Stimulated activated CD4-positive, alpha-beta T cell treated with anti-CD3 and anti-CD28 coated beads, Interleukin-4, amount 100 ng/mL, for 1 hour (primary cell): ENCODE results near the gene CAMKMT.

ENCODE experiments used
- DNase-seq: peaks from one replicate; pipeline ENCODE4 v3.0.0-alpha.2; 2020

CAMKMT gene

DNA sequence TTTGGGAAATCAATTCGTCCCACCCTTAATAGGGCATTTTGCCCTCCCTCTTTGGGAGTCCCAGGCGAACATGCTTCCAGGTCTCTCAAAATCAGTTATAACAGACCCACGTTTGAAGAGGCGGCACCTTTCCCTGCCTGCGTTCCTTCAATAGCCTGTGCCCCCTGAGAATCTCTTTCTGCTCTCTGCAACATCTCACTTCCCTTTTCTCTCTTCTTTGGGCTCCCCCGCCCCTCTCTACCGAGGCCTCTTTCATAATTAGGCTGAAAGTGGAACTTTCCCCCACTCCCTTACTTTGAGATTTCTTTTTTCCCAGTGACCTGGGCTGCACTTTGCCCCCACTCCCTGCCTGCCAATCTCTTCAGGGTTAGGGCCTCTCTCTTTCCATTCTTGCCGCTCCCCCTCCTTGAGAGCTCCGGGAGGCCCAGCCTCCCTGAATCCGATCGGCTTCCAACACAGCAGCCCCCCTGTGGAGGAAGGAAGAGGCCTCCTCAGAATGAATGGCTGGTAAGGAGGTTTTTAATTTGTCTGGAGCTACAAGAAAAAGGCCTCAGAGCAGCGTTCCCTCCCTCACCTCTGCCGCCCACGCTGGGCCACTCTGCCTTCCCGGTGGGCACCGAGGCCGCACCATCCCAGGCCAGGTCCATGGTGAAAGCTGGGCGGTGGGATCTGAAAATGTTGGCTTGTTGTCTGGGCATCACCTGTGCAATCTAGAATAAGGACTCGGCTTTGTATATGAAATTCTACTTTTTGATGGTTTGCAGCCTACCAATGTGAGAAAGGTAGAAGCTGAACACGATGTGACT lies 417.1 kb downstream of the CAMKMT start:
- DNase-seq, result no peak

DNA sequence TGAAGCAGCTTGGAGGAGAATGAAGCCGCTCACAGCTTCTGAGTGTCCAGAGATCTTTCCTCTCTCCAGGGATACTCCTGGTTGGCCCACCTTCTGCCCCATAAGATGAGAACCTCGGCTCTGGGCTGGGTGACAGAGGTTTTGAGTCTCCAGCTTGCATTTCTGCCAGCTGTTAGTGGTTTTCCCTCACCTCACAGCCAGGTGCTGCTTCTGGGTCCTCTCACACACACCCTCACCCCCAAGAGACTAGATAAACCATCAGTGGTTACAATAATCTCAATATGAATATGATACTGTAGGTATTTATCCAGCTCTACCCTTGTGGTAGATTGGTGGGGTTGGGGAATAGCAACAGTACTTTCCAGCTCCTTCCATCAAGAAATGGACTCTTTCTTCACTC lies 418.0 kb downstream of the CAMKMT start:
- no peak for DNase-seq

DNA sequence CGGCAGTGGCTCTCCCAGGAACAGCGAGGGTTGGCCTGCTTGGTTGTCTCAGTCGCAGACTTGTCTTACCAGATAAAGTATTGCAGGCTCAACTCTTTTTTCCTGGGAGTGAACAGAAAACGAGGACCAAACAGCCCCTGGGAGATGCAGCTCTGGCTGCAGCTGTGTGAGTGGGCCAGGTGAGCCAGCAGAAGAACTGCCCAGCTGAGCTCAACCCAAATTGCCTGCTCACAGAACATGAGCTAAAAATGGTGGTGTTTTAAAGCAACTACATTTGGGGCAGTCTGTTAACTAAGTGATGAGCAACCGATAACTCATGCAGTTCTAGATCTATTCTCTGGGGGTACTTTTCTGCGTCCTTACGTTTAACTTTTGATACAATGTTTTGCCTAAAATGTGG lies 418.7 kb downstream of the CAMKMT start:
- DNase-seq, result no peak

DNA sequence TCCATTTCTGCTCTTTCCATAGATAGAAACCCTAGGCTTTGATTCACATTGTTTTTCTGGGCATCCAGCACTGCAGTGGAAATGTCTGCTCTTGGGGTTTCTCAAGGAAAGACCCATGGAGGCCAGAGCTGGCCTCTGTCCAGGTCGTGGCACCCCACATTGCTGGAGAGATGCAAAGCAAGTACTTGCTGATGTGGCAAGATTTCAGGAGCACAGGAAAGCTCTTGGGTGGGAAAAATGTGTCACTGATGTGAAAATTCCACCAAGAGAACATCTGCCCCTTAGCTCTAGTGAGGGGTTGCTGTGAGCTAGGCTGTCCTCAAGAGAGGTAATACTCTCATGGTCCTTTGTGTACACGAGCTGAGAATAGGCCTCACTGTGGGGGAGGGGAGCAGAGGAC lies 423.7 kb downstream of the CAMKMT start:
- DNase-seq, result no peak

DNA sequence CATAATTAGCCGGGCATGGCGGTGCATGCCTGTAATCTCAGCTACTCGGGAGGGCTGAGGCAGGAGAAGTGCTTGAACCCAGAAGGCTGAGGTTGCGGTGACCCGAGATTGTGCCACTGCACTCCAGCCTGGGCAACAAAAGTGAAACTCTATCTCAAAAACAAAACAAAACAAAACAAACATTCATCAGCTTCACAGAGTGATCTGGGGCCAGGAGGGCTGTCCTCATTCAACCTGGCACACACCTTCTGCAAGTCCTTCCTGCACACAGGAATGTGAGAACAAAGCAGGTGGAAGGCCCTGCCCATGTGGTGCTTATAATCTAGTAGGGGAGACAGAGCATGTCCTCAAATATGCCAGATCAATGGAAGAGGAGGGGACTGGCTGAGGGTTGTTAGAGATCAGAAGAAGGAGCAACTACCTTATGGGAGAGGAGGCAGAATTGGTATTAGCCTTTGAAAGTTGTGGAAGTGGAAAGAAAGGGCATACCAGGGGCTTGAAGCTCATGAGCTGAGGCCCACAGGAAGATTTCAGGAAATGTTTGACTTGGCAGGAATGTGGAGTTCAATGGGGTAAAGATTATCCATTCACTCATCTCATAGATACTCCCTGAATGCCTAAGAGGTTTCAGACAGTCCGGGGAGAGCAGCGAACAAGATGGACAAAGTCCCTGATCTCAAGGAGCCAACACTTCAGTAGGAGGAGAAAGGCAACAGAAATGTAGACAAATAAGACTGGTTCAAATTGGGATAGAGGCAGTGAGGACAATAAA lies 424.5 kb downstream of the CAMKMT start:
- DNase-seq, result no peak

DNA sequence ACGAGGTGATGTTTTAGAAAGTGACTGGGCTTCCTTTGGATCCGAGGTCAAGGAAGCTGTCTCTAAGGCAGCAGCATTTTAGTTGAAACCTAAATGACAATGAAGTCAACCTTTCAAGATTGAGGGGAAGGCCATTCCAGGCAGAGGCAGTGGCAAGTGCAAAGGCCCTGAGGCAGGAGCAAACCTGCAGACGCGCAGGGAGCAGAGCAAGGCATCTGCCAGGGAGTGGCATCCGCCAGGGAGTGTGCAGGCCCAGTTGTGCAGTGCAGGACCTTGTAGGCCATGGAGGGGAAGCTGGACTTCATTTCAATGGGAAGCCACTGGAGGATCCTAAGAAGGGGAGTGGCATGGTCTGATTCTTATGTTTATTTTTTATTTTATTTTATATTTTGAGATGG lies 425.1 kb downstream of the CAMKMT start:
- DNase-seq, result no peak

DNA sequence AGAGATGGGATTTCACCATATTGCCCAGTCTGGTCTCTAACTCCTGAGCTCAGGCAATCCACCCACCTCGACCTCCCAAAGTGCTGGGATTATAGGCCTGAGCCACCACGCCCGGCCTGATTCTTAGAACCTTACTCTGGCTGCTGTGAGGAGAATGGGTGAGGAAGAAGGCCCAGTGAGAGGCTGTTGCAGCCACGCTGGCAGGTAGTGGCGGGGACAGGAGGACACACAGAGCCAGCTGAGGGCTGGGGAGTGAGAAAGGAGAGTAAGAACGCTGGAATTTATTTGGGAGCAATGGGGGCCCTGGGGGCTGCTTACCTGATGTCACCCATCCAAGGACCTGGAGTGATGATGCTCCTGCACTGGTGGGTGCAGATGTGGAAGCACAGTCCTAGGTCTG lies 425.9 kb downstream of the CAMKMT start:
- no peak for DNase-seq

DNA sequence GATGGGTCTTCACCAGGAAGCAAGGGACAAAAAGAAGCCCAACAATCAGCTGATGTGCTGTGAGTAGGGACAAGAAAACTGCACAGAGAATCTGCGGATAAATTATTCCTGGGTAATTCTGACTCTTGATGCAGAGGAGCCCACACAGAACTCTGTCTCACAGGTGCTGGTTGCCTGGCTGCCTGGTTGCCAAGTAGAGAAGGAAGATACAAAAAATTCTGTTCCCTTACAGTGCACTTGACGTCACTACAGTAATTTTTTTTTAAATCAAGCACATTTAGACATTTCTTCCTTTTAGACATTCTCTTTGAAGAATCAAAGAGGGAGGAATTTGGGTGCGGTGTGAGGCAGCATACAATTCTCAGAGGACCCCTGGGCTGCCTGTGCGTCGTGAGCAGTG lies 427.7 kb downstream of the CAMKMT start:
- no peak for DNase-seq

DNA sequence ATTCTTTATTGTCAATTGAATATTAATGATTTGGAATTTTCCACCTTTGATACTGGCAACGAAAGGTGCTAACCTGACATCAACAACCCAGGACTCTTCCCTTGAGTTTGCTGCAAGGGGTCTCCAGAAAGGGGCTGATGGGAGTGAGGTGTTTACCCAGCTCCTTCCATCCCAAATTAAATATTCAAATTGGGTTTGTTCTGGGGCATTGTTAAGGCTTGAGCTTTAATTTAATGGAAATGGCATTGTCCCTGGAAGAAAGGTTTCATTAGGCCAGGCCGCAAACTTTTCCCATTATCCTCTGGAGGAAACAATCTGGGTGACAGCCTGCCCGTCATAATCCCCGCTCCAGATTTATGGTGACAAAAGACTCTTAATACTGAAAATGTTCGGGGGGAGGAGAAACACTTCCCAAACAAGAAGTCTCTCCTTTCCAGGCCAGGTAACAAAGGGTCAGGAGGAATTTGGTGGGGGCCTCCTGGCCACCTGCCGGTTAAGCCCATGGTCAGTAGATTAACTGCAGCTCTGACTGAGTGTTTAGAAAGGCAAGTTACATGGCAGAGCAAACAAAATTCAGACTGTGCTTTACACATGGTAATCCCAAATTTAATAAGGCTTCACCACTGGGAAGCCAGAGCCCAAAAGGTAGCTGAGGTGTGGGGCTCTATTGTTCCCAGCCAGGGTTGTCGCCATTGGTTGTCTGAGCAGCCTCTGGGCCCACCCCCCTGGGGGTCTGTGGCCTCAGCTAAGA lies 428.4 kb downstream of the CAMKMT start:
- no peak for DNase-seq

DNA sequence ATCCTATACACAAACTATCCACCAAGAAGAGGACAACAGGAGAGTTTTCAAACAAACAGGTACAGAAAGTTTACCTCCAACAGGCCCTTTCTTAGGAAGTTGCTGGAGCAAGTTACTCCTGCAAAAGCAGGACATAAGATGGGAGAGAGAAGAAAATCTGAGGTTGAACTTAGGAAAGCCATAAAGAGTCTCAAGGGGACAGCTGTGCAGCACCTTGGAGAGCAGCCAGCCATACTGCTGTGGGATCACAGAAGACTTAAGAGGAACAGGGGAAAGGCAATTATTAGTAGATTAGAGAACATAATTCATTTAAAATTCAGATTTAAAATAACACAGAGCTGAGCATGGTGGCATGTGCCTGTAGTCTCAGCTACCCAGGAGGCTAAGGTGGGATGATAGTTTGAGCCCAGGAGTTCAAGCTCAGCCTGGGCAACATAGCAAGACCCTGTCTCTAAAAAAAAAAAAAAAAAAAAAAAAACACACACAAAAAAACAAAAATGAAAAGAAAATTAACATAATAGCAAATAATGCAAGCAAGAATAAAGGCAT lies 431.6 kb downstream of the CAMKMT start:
- no peak for DNase-seq

DNA sequence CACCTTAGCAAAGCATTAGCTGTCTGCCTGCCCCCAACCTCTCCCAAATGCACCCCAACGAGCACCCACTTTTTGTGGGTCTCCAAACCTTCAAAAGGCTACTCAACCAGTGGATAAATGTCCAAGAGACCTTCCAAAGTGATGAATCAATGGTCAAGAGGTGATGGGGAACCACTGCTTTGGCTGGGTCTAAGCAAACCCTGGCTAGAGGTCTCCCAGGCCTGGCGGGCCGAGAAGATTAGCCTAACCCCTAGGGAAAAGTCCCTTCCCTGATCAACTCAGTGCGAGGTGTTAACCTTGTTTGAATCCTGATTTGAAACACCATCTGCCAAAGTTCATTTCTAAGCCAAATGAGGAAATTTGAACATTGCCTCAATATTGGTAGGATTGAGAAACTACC lies 435.0 kb downstream of the CAMKMT start:
- DNase-seq, result no peak

DNA sequence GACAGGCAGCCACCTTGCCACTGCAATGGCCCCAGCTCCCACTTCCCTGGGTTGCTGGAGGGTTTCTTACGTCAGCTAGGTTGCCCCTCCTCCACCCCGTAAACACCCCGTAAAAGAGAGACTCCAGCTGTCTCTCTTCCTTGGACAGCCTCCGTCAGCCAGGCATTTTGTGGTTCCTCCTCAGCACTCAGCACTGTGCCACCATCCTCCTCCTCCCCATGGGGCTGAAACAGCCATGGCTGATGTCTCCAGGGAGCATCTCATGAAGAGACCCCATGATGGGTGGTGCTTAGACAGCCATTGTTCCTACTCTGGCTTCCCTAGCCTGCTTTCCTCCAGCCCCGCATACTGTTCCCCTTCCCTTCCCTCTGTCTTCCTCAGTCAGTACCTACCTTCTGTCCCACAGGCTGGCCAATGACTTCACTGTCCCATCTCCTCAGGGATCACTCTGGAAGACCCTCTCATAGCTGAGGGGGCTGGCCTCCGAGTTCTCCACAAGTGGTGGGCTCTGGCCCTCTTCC lies 436.5 kb downstream of the CAMKMT start:
- no peak for DNase-seq

DNA sequence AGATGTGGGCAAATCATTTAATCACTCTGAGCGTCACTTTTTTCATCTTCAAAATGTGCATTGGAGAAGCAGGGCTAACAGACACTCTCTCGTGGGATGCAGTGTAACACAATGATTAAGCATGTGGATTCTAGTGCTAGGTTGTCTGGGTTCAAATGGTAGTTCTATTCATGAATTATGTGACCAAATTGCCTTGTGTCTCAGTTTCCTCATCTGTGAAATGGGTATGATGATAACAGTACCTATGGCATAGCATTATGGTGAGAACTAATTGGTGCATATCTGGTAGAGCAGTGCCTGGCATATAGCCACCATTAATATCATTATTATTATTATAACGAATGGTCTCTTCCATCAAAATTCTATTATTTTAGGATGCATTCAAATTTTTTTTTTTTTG lies 437.4 kb downstream of the CAMKMT start:
- no peak for DNase-seq

DNA sequence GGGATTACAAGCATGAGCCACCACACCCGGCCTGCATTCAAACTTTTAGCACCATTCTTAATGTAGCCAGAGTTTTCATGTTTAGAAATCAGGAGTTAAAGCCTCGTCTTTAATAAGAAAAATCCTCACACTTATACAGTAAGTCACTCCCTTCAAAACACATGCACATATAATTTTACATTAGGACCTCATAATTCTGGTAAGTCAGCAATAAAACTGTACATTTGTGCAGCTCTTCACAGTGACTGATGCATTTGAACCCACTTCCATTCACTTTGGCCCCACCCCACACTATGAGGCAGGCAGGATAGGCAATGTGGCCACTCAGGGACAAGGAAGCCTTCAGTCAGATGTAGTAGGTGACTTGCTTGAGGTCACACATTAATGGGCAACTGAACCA lies 438.0 kb downstream of the CAMKMT start:
- no peak for DNase-seq

DNA sequence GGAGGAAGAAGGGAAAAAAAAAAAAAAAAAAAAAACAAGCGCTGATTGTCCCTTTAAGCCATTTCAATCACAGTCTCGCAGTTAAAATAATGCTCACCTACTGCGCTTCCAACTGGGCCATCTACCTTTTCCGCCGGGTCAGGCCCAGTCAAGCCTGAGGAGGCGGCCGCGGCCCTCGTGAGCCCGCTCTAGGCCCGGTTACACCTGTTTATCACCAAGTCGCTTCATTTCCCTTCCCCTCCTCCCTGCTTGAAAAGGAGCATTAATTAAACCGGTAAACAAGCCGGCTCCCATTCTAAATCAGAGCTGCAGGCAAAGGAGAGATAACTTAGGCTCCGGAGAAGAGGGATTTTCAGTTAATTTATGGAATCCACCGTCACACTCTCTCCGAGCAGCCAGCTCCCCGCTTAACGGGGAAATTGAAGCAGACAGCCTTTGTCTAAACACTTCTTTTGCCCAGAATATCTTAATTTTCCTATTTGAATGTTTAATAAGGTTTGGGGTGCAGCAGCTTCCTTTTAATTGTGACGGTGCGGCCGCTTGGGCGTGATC lies 439.6 kb downstream of the CAMKMT start:
- no peak for DNase-seq

DNA sequence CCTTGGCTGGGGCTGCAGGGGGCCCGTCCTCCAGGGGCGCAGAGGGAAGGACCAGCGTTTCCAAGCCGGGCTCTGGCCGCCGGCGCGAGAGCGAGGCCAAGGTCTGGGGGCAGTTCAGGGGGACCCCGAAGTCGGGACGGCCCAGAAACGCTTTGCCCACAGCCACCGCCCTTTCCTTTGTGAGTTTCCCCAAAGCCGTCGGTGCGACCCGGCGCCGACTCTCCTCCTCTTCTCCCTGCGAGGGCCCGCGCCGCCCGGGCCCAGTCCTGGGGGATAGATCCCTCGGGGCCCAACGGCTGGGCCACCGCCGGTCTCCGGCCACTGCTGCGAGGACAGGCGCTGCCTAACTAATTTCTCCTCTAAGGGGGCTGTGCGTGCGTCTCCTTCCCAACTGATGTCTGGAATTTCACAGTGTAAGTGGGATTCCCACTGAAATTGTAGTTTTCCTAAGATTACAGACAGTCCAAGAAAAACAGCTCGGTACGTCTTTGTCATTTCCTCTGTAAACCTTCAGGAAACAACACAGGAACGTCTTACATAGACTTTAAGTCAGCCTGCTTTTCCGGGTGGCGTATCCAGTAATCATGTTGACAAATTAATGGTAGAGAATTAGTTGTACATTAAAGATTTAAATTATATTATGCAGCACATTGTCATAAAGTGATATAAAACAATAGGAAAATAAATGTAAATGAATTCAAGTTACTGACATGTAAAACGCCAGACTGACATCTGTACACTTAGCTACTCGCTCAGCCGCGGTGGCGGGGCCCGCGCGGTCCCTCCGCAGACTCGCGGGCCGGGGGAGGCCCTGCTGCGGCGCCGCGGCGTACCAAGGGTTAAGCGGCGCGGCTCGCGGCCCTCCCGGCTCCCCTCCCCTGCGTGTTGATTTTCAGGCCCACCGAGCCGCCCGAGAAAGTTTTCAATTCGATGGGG lies 440.4 kb downstream of the CAMKMT start:
- no peak for DNase-seq

DNA sequence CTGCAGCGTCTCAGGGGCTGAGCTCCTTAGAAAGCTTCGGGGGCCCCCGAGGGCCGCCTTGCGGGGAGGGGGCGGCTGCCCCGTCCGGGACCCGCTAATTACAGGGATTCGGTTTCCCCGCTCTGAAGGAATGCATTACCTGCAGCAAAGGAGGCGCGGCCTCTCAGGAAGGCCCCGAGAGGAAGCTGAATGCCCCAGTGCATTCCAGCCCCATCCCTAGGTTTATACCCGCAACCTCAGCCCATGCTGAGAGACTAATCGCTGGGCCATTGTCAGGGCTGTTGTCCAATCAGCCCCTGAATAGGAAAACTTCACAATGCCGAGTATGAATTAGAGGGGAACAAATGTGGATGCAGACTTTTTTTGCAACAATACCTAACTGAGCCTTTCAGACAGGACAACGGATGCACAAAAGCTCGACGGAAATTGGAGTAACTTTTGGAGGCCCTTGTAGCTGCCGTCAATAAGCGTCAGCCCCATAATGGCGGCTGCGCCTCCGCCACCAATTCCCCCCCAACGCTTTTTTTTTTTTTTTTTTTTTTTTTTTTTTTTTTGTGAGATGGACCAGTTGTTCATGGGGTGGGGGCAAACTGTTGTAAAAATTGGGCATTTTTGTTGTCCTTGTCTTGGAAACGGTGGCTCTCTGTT lies 441.2 kb downstream of the CAMKMT start:
- DNase-seq, result no peak

DNA sequence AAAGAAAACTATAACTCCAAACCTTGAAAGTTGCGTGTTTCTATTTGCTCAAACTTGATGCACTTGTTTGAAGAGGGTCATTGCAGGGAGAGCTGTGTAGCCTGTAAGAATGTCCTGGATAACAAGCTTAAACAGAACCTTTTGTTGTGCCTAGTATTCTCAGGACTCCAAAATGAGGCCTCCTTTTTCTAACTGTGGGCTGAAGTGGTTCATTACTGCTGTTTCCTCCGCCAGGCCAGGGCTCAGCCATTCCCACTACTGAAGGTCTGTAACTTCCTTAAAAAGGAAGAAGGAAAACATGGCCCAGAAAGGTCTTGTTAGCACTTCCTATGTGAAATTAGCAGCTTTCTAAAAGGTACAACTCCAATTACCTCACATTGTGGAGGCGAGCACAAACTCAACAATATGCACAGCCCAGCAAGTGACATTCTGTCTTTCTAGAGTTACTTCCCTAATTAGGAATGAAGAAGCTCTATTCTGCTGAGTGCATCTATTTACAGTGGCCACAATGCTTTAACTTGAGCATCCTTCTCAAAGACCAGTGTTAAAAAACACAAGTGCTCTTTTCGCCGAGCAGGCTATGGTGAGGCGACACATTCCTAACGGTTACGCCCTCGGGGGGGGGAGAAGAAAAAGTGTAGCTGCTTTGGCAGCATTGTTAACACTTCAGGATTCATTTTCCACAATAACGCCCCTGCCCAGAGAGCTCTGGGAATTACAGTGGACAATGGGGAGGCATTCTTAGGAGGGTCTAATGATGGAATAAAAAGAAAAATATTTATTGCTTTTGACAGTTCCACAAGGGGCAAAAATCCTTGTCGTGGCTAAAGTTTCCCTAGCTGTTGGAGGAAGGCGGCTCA lies 442.9 kb downstream of the CAMKMT start:
- DNase-seq, result no peak

DNA sequence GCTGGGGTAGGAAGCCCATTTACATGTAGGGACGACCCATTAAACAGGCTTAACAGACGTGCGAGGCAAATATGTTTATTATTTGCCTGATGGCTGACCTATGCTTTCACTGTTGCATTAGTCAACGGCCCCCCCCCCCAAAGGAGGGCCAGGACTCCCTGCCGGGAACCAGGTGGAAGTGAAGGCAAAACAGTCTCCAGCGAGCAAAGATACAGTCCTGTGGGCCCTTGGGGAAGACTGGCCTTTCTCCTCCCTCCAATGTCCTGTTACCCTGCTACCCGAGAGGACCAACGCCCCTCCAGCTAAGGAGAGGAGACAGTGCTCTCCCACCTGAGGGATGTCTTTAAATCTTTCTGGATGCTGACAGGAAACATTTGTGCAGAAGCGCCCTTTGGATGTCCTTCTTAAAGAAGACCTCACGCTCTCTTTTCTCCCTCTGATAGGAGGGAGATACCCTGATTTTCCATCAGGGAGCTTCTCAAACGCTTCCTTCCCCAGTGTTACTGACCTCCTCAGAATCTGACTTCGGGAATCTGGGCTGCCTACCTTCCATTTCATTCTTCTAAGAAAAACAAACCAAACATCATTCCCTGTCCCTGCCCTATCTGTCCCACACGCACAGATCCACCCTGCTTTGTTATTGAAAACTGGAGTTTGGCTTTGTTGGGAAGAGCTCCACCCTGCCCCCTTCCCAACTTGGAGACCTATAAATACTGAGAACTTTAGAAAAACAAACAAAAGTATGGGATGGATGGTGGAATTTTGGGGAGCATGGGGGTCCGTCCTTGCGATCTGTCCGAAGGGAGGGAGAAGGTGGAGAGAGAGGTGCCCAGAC lies 443.9 kb downstream of the CAMKMT start:
- no peak for DNase-seq
